HG03103 (cell line): ENCODE data around the gene TEDC1.

Source experiments
- ATAC-seq: cut with Tn5 transposase; IDR thresholded peaks from one replicate; pipeline ENCODE4 v1.9.1; 2021; ENCODE audit warnings: low read depth; ENCODE audit not compliant: unreplicated experiment

TEDC1 gene

DNA sequence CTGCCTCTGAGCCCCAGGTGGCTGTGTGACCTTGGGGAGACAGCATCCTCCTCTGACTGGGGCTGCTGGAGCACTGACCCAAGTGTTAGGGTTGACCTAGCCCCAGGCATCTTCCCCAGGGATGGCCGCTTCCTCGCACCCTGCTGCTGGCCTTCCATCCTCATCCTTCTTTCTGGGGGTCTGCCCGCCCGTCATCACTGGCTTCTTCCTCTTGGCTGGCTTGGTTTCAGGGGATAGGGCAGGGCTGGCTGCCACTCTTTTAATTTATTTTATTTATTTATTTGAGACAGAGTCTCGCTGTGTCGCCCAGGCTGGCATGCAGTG is 3.5 kb downstream of the TEDC1 start:
- no peak for ATAC-seq

DNA sequence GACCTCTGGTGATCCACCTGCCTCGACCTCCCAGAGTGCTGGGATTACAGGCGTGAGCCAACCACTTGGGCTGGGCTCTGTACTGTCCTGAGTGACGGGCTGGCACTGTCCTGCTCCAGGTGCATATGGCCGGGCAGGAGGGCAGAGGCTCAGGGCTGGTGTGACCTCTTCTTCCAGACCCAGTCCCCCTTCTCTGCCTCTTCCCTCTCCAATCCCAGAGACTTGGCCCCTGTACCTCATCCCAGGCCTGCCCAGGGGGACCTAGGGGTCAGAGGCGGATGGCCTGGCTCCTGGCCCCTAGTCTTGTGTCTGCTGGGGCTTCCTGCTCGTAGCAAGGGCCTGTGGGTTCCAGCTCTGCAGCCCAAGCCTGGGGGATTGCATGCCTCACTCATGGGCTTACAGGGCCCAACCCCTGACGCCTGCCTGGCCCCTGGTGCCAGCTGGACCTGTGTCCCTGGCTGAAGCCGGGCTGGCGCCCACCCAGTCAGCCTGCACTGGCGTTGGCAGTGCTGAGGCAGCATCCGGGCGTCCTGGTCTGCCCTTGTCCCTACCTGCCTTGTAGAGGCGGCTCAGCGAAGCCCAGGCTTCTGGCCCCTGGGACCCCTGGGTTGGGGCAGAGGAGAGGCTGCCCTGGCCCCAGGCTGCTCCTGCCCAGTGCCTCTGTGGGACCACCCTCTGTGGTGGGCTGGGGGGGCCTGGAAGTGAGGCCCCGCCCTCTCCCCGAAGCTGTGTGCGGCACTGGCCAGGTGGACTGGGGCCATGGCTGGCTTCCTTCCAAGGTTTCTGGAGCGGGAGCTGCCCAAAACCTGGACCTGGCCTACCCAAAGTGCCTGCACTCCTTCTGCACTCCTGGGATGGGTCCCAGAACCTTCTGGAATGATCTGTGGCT is 4.3 kb downstream of the TEDC1 start:
- ATAC-seq = no peak

DNA sequence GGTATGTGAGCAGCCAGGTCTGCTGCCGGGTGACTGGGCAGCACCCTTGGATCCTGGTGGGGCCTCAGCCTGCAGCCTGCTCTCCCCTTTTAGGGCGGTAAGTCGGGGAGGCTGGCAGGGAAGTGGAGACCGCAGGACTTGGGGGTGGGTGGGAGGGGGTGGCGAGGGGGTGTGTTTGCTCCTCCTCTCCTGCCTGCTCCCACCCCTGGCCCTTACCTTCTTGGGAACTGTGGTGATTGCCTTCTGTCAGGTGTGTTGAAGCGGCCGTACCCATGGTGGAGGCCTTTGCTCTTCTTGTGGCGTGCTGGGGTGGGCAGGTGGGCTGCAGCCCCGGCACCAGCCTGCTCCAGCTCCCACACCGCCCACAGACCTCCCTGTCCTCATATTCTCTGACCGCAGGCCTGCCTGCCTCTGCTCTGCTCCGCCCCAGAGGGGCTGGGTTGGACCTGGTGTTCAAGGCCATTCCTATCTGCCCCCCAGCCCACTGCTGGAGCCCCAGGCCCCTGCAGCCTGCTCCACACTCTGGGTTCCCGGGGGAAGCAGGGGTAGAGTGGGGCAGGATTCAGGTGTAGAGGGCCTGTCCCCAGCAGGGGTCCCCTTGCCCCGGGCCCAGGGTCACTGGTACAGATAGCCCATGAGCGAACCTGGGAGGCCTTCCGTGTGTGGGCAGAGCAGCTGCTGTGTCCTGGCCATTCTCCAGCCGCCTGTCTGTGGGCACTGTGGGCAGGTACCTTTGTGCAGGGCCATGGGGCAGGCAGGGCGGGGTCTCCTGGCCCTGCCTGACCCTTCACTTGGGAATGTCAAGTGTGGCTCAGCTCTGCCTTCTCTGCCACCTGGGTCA is 5.2 kb downstream of the TEDC1 start:
- no peak for ATAC-seq

DNA sequence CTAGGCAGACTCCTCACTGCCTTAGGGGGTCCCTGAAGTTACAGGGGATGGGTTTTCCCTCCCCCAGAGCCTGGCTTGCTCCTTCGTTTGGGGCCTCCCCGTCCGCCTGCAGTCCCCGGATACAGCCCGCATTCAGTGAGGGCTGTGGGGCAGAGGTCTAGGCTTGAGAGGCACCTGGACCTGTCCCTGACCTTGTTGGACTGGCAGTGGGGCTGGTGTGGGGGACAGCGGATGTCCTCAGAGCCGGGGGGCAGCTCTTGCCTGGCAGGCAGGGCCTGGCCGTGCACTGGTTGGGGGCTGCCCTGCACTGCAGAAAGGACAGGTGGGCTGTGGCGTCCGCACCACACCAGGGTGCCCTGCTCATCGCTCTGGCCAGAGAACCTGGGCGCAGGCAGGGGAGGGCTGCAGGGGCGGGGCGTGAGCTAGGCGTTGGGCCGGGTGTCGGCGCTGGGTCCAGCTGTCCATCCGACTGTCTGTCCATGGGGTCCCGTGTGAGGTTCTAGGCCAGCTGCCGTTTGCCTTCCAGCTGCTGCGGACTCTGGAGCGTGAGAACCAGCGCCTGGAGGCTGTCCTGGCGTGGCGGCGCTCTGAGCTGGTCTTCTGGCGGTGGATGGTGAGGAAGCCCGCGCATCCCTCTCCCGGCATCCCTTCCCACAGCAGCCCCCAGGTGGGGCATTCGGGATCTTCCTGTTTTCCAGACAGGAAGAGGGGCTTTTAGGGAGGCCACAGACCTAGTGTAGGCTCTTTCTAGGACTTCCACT is 6.0 kb downstream of the TEDC1 start:
- no peak for ATAC-seq

DNA sequence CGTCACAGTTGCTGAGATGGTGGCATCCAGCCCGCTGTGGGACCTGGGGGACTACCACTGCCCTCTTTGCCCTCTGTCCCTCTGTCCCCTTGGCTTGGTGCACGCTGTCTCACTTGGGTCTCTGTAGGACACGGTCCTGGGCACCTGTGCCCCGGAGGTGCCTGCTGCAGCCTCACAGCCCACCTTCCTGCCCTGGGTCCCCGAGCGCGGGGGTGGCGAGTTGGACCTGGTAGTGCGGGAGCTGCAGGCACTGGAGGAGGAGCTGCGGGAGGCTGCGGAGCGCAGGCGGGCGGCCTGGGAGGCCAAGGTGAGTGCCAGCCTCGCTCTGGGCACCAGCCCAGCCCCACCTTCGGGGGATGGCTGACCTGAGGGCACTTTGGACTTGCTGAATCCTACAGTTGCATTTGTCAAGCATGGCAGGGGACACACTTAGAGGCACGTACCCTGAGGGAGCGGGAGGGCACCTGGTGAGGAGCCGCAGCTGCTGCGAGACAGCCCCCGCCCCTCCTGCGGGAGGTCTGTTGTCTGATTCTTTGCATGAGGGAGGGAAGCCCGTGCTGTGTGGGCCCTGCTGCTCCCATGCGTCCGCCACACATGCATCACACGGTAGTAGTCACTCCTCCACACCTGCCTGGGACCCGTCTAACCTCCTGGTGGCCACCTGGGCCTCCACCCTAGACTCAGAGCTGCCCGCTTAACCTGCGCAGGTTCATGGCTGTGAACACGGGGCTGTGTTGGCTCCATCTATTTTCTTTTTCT is 6.8 kb downstream of the TEDC1 start:
- no peak for ATAC-seq

DNA sequence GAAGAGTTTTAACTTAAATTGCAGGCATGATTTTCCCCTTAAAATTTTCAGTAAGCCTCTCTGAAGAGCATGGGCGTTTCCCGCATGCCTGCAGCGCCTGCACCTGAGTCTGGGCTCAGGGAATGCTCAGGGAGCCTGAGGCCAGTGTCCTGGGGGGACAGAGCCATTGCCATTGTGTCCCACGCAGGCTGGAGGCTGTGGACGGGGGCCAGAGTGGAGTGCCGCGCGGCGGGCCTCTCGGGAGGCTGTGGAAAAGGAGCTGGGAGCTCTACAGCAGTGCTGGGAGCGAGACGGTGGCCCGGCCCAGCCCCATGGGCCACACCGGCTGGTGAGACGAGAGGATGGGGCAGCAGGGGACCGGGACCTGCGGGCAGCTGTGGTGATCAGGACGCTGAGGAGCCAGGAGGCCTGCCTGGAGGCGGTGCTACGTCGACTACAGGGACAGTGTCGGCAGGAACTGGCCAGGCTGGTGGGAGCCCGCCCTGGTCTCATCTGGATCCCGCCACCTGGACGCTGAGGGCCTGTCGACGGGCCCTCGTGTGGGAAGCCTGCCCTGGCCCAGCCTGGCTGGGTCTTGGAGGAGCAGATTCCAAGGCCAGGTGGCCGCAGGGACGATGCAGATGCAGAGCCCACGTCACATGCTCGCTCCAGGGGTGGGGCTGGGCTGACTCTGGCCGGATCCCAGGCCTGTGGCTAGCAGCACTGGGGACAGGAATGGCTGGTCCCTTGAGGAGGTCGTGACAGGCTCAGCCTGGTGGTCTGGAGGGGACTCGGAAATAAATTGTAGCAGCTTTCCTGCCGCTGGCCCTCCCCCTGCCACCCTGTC is 7.6 kb downstream of the TEDC1 start:
- ATAC-seq = no peak

DNA sequence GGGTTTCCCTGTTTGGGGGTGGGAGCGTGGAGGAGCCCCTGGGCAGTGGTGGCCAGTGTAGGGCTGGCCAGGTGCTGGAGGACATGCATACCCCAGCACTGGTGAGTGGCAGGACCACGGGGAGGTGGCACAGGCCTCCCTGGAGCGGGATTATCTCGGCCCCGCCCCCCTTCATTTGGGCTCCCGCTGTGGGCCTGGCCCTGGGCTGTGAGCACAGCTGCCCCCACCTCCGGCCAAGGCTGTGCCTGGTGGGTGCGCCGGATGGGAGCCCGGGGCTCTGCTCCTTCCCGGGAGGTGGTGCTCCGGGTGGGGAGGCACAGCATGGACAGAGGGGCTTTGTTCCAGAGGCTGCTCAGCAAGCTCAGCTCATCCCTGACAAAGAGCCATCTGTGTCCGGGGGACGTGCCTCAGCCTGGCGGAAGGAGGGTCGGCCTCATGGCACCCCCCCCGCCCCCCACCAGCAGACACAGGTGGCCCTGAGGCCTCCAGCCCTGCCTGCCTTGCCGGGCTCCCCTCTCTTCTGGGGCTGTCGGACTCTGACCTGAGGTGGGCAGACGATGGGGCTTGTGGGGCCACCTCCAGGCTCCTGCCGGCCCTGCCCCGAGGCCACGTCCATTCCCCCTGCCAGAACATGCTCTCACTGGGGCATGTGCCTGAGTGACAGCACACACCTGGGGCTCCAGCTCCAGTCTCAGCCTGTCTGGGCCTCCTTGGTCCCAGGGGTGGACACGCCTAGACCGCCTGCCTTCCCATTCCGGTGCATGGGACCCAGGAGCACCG is 8.4 kb downstream of the TEDC1 start:
- ATAC-seq = no peak

DNA sequence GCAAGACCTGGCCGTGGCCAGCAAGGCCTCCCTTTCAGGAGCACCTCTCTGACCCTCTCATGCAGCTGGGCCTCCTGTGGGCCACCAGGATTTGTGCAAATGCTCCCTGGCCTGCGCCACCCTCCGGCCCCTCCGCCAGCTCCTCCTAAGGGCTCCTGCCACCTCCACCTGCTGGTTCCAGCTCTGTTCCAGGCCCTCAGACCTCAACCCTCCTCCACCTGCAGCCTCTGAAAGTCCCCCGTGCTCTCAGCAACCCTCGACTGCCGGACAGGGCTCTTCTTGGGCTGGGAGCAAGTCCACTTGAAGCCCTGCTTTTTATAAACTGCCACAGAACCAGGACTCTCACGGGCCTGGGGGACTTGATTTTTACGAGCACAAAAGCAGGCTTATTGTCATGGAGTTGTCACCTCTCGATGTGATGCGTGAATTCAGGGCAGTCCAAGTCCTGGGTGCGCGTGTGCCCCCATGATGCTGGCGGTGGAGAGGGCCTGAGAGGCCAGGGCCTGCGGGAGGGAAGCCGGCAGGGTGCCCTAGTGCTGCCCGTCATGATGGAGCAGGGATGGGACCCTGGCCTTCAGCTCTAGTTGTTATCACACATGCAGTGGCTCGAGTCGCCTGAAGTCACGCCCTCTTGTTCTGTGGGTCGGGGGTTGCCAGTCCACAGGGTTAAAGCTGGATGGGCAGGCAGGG is 9.1 kb downstream of the TEDC1 start:
- ATAC-seq = no peak

DNA sequence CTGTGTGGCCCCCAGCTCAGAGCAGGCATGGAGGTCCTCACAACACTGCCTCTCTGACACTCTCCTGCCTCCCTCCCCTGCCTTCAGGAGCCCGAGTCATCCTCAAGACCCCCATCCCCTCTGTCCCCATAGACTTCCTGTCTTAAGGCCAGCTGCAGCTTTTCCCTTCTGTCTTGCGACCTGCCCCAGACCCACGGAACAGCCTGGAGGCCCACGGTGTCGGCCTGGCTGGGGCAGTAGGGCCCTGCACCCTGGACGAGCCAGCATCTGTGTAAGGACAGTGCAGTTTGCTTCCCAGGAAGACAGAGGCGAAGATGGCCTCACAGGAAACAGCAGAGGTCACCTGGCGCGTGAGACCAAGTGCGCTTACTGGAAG is 9.7 kb downstream of the TEDC1 start:
- ATAC-seq = no peak

DNA sequence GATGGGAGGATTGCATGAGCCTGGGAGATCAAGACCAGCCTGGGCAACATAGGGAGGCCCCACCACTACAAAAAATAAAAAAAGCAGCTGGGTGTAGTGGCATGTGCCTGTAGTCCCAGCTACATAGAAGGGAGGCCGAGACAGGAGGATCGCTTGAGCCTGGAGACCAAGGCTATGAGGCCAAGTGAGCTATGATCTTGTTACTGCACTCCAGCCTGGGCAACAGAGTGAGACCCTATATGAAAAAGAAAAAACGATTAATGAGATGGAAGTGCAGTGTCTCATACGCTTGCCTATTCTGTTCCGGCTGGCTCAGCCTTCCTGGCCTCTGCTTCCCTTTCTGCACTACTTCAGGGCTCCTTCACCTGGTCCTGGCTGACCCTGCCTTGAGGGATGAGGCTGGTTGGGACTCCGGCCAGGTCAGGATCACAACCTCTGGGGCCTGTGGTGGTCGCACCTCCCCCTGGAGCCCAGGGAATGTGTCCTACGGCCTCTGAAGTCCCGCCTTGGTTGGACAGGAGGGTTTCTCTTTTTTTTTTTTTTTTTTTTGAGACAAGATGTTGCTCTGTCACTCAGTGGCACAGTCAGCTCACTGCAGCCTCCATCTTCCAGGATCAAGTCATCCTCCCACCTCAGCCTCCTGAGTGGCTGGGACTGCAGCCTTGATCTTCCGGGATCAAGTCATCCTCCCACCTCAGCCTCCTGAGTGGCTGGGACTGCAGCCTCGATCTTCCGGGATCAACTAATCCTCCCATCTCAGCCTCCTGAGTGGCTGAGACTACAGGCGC is 10.7 kb downstream of the TEDC1 start:
- ATAC-seq = no peak

DNA sequence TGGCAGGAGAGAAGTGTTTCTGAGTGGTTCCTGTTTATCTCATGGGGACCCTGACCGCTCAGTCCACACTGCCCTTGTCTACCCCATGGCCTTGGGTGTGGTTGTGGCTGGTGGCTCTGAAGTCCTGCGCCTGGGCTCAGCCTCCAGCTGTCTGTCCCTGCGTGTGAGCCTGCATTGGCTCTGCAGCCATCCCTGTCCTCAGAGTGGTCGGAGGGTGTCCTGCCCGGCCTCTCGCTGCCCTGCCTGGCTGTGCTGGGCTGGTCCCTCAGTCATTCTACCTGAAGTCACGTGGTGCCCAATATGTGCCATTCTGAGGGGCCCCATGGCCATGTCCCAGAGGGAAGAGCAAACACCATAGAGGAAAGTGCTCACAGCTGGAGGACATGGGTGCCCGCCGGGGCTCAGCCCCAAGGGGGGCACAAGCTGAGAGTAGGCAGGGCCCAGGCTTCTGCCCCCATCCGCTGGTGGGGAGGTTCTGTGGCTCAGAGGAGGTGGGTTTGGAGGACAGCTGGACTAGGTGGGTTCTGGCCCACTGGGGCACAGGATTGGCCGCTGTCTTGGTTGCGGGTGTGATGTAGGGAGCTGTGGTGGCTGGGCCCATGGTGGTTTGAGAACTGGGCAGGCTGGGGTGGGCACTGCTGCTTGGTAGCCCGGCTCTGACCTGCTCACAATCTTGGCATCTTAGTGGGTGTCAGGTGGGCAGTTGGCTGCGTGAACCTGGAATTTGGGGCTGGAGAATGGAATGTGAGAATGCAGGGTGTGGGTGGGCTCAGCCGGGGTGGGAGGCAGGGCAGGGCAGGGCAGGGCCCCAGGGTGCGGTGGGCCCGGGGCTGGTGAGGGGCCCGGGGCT is 11.6 kb downstream of the TEDC1 start:
- ATAC-seq = no peak

DNA sequence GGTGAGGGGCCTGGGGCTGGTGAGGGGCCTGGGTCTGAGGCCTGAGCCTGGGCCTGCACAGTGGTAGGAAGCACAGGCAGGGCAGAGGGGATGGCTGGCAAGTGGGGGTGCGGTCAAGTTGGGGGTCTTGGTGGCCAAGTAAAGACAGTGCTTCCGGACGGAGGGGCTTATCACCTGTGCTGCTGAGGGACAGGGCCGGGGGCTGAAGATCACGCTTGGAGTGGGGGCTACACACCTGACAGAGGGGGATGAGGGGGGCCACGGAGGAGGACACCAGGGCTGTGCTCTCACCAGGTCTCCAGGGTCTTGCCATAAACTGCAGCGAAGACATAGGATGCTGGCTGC is 12.2 kb downstream of the TEDC1 start:
- no peak for ATAC-seq

DNA sequence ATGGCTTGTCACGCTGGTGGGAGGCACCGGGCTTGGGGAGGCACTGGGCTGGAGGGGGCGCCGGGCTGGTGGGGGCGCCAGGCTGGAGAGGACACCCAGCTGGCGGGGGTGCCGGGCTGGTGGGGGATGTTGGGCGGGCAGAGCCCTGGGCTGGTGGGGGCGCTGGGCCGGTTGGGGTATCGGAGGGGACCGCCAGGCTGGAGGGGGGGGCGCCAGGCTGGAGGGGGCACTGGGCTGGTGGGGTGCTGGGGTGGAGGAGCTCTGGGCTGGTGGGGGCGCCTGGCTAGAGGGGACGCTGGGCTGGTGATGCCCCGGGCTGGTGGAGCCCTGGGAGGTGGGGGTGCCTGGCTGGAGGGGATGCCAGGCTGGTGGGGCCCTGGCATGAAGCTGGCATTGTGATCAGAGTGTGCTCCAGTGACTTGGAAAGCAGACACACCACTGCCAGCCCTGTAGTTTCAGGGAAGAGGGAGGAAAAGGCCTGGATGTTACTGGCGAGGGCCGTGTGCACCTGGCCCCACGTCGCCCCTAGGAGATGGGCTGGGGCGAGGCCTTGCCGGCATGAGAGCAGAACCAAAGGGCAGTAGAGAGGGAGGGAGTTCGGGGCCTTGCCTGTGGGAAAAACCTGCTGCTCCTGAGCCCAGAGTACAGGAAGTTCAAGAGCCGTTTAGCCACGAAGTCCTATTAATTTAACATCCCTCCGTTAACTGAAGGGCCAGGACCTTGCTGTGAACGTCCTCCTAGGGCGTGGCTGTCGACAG is 13.1 kb downstream of the TEDC1 start:
- no peak for ATAC-seq

DNA sequence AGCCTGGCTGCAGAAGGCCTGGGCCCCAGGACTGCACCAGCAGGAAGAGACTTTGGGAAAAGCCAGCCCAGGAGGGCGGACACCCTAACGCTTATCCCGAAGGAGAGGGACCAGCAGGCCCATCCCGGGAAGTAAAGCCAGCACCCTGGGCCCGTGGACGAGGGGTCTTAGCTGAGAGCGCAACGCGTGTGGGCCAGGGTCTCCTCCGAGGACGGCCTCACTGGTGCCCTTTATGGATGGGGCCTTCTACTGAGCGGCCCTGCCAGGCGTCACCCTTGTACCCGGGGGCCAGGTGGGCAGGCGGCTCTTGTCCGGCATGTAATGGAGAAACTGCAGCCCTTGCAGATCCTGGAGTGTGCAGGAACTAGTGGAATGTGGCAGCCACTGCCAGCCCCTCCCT is 14.1 kb downstream of the TEDC1 start:
- no peak for ATAC-seq

DNA sequence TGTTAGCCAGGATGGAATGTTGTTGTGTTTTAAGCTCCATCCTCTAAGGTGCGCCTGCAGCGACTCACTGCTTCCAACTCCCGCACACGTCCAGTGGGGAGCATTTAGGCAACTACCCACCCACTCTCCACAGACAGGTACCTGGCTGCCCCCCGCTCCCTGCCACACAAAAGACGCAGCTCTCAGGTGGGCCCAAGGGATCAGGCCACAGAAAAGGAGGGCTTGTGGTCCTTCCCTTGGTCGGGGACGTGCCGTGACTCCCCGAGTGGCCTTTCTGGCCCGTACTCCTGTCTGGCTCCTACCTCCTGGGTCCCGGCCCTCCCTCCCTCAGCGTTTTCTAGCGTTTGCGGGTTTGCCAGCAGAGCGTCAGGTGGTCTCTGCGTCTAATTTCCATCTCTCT is 16.2 kb downstream of the TEDC1 start:
- ATAC-seq = no peak

DNA sequence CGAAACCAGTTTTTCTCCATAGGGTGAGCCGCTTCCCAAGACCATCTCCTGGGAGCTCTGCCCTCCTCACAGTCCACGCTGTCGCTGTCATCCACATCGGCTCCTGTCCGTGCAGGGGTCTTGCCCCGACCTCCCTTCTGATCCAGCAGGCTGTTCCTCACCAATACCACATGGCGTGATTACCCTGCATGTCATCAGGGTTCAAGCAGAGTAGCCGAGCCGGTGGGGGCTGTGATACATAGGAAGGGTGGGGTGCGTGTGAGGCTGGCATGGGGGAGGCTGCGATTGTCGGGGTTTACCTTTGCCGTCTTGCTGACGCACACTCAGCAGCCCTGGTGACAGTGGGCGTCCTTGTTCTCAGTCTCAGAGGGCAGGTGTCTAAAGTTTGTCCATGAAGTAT is 17.0 kb downstream of the TEDC1 start:
- ATAC-seq = no peak
